ENCODE measurements around the gene SYCP2.
"Not testable (repeated sequence)": the region's sequence is repeated elsewhere in the genome, so short reads cannot be mapped to it uniquely, and the experiment has no call there.

The SYCP2 gene

DNA sequence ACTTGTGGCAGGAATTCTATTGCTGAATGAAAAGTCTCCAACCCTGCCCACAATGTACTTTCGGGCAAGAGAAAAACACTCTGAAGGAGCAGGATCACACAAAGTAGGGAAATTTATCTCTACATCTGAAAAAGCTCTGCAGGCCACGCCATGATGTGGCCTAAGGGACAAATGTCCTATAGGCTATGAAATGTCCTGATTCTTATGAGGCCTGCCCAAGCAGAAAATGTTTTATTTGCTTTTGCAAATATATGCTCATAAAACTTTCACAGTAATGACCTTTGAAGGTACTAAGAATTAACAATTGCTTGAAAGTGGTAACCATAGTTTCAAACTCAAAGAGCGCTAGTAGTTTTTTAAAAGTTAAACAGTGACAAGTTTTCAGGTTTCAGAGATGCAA, 31.0 kb downstream of the SYCP2 start:
- no peak for DNase-seq

DNA sequence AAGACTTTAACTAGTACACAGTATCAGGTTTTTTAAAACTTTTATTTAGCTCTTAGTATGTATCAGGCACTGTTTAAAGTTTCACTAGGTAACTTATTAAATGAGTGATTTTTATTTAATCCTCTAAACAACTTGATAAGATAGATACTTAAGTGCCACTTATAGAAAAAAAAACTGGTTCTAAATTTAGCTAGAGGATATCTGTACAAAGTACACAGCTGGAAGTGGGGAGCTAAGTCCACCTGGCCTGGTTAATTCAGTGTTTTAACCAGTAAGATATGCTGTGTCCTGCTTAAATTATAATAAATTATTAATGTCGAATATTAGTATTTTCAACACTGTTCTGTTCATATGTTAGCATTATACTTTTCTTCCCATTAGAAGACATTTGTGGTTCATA, 37.5 kb downstream of the SYCP2 start:
- no peak for DNase-seq

DNA sequence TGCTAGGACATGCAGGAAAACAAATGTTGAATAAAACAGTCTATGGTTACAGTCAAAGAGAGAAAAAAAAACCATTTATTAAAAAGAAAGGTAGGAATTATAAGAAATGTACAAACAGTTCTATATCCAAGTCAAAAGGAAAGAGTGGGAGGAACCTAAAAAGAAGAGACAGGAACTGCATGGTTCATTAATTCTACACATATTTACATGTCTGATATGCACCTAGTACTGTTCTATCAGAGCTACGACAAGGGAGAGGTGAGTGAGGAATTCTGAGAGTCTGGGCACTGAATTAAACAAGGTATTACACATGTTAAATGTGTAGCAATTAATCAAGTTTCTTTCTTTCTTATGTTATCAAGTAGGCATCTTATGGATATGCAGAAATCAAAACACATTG, 41.9 kb downstream of the SYCP2 start:
- DNase-seq = no peak

DNA sequence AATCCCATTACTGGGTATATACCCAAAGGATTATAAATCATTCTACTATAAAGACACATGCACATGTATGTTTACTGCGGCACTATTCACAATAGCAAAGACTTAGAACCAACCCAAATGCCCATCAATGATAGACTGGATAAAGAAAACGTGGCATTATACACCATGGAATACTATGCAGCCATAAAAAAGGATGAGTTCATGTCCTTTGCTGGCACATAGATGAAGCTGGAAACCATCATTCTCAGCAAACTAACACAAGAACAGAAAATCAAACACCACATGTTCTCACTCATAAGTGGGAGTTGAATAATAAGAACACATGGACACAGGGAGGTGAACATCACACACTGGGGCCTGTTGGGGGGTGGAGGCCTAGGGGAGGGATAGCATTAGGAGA, 43.4 kb downstream of the SYCP2 start:
- not testable (repeated sequence) for DNase-seq

DNA sequence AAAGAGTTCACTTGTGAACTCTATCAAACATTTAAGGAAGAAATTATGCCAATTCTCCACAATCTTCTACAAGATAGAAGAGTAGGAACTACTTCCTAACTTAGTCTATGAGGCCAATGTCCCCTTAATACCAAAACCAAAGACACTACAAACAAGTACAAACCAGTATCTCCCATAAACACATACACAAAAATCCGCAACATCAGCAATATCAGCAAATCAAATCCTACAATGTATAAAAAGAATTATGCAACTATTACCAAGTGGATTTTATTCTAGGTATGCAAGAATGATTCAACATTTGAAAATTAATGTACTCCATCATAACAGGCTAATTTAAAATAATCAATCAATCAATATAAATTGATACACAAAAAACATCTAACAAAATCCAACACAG, 45.4 kb downstream of the SYCP2 start:
- no peak for DNase-seq

DNA sequence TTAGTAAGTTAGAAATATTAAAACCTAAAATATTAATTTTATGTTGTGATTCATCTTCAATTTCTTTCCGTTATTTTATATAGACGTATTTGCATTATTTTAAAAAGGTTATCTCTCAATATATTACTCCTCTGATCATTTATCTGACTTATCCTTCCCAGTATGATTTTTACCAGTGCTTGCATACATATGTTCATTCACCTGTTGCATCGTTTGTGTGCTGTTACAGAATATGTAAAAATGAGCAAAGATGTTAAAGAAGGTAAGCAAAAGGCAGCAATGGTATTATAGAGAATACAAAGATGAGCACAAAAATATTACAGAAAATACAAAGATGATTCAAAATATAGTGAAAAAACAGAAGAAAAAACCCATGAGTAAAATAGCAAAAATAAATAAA, 48.9 kb downstream of the SYCP2 start:
- no peak for DNase-seq

DNA sequence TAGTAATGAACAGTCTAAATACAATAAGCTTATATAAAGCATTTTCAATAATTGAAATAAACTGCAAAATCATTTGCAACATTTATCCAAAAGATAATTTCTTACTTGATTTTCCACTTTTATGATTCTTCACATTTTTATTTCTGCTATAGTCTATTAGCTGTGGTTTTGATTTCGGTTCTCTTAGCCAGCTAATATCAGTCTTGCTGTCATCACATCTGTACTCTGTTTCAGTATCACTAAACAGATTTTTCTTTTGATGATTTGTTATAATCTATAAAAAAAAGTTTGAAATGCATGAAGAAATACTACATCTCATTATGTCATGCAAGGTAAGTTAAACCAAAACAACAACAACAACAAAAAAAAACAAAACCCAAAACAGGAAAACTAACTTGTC, 53.2 kb downstream of the SYCP2 start:
- no peak for DNase-seq

DNA sequence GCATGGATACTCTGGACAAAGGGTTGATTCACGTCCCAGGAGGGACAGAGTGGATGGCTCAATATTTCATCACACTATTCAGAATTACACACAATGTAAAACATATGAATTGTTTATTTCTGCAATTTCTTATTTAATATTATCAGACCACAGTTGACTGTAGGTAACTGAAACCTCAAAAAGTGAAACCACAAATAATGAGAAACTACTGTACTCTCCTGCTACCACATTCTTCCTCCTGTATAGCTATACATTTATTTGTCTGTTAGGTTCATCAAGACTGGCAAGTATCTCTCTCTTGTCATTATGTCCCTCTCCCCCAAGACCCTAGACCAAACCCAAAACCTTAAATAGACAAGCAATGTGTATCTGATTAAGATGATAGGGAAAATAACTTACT, 60.0 kb downstream of the SYCP2 start:
- DNase-seq = no peak

DNA sequence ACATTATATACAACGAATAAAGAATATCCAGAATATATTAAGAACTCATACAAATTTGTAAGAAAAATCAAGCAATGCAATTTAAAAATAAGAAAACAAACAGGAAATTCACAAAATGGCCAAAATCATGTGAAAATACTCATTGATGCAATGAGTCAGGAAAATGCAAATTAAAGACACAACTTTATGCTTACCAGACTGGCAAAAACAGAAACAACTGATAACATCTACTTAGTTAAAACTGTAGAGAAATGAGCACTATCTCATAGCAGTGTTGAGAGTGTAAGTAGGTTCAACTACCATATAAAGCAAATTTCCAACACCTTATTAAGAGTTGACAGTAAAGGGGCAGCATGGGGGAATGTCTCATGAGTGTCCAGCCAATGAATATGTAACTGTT, 62.3 kb downstream of the SYCP2 start:
- no peak for DNase-seq

DNA sequence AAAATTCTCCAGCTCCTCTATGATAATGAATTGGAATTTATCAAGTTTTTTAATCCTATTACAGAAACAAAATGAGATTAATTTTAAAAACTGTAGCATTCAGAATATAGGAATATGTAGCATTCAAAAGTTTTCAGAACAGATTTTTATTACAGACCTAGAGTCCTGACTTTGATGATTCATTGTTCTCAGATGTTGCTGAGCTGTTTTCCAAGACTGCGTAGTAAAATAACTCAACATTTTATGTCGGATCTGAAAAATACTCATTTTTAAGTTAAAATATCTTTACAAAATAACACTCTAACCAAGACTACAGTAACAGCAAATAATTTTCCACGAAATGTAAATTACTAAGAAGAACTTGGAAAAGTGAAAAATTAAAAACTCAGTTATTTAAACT, 67.1 kb downstream of the SYCP2 start:
- no peak for DNase-seq

DNA sequence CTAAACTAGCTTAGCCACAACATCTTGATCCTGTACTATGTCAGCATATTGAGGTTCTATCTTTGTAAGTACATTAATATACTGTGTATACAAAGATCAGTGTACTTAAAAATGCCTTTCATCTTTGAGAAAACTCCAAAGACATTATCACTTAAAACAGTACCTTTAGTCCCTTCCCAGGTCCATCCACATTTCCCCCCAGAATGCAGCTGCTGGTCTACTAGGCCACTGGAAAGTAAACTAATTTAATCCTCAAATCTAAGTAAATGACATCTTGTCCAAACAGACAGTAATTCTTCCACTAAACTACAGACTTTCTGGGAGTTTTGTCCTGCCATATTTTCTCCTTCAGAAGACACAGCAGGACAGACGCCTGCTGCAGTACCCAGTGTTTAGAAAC, 68.7 kb downstream of the SYCP2 start:
- no peak for DNase-seq

DNA sequence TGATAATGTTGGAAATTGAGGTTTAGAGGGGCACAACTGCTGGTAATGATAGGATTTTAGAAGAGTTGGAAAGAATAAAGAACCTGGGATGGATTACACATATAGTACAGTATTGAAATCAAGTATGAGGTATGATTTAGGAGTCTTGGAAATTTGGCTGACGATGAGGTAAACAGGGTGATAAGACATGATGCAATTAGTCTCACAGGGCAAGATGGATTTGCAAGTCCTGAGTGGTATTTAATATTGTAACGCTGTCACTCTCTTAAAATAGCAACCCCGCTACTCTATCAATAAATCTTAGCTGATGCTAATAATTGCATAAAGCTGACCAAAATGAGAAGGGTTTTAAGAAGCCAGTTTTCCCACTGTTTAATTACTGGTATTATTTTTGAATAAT, 70.4 kb downstream of the SYCP2 start:
- DNase-seq = no peak

DNA sequence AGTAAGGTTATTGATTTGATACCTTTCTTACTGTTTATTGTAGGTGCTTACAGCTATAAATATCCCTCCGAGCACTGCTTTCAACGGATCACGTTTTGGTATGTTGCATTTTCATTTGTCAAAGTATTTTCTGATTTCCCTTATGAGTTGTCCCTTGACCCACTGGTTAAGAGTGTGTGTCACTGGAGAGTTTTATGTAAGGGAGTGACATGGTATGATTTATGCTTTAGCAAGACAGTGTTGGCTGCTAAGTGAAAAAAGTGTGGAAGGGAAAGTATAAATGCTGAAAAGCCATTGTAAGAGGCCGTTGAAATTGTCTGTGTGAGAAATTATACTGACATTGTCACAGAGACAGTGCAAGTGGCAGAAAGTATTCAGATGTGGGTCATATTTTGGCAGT, 72.0 kb downstream of the SYCP2 start:
- no peak for DNase-seq

DNA sequence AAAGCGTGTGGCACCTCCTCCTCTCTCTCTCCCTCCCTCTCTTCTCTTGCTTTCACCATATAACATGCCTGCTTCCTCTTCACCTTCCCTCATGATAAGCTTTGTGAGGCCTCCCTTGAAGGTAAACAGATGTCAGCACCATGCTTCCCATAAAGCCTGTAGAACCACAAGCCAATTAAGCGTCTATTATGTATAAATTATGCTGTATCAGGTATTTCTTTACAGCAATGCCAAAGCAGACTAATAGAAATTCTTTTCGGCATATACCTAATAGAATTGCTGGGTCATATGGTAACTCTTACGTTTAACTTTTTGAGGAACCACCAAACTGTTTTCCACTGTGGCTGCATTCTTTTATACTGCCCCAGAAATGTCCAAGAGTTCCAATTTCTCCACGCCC, 75.0 kb downstream of the SYCP2 start:
- DNase-seq = no peak

DNA sequence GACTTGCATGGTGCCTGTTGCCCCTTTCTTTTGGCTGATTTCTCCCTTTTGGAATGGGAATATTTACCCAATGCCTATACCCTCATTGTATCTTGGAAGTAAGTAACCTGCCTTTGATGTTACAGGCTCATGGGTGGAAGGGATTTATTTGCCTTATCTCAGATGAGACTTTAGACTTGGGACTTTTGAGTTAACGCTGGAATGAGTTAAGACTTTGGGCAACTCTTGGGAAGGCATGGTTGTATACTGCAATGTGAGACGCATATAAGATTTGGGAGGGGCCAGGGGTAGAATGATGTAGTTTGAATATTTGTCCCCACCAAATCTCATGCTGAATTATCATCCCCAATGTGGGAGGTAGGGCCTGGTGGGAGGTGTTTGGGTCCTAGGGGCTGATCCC, 75.5 kb downstream of the SYCP2 start:
- no peak for DNase-seq

DNA sequence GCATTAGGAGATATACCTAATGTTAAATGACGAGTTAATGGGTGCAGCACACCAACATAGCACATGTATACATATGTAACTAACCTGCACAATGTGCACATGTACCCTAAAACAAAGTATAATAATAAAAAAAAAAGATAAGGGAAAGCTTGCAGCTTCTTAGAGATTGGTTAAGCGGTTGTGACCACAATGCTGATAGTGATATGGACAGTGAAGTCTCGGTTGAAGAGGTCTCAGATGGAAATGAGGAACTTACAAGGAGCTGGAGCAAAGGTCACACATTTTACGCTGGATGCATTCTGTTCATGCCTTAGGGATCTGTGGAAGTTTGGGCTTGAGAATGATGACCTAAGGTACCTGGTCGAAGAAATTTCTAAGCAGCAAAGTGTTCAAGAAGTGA, 76.5 kb downstream of the SYCP2 start:
- not testable (repeated sequence) for DNase-seq

DNA sequence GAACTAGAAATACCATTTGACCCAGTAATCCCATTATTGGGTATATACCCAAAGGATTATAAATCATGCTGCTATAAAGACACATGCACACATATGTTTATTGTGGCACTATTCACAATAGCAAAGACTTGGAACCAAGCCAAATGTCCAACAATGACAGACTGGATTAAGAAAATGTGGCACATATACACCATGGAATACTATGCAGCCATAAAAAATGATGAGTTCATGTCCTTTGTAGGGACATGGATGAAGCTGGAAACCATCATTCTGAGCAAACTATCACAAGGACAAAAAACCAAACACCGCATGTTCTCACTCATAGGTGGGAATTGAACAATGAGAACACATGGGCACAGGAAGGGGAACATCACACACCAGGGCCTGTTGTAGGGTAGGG, 76.9 kb downstream of the SYCP2 start:
- not testable (repeated sequence) for DNase-seq

DNA sequence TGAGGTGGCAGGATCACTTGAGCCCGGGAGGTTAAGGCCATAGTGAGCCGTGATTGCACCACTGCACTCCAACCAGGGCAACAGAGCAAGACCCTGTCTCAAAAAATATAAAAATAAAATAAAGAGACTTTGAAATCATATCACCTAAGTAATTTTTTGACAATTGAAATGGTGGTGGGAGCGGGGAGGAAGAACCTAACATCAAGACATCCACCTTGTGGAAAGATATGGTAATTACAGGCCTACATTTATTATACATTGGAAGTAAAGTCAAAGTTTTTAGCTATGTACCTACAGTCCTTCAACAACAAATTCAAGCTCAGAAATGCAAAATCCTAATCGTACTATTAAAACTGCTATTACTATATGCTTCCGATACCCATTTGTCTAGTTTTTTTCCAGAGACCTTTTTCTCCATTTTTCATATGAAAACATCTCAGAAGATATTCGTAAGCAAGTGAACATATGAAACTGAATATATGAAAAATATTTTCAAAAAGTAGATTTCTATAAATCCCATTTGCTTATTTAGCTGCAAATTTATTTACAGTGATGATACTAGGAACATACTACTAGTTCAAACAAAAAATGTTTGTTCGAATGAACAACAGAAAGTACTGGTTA, 83.3 kb downstream of the SYCP2 start:
- no peak for DNase-seq

DNA sequence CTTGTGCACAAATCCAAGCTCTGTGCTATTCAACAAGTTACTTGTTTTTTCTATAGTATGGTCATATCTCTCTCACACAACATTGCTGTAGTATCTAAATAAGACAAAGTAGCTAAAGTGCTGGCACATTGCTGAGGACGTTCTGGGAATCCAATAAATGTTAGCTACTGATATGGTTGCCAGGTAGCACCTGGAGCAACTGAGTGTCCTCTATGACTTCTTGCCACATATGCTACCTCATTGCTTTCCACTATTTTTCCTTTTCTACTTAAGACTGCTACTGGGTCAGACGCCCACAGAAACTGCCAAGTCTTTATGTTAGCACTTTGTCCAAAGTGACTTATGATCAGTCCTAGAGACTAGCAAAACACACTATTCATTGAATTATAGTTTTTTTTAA, 85.3 kb downstream of the SYCP2 start:
- no peak for DNase-seq

DNA sequence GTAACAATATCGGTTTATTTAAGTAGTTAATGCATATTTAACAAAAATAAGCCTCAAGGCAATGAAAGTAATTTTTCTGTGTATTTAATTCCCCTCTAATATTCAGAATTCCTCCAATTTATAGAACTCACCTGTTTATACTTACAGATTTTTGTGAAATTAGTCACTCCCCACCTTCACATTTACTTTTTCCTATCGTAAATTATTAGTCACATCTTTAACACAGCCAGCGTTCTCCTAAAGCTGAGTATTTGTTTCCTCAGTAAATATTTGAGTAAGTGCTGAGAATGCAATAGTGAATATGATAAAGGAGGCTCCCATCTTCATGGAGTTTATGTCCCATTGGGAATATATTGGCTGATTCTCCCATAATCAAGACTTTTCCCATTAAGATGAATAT, 88.0 kb downstream of the SYCP2 start:
- no peak for DNase-seq

DNA sequence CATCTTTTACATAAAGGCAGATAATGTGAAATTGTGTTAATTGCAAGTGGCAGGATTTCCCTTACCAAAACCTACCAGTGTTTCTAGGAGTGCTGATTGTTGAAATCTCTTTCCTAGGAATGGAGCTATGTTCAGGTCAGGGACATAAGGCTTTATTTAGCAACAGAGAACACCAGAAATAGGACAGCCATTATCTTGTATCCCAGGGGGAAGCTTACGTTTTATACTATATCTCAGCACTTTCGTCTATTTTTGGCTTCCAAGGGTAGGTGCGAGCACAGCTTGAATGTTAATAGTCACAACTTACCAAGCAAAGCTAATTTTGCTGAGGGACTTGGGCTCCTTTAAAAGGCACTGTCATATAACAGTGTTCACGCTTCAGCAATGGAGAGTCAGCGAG, 94.0 kb downstream of the SYCP2 start:
- no peak for DNase-seq

DNA sequence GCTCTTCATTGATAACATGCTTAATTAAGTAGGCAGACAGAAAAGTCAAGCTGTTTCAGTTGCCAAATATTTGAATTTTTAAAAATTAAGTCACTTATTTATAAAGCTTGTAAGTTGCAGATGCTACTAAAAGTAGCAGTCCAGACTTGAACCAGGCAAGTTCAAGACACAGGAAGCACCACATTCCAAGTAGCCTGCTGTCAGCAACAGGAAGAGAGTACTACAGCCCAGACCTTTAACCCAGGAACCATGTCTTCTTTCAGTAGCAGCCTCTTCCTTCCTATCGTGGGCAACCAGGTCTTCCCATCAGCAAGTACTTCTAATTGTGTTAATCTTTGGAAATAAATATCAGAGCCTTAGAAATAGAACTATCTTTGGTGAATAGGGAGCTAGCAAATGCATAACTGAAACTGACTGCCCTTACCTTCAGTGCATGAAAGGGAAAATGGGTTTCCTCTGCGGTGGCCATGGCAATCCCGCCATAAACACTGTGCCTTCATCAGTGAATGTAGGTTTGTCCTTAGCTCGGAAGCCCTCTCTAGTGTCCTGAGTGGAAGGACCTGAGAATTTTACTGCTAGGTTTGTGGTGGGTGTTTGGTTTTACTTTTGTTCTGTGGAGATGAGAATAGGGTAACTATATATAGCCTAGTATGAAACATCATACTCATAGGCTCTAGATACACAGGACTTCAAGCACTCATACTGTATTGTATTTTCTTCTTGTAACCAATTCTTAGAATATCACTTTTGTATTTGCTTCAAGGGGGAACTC, 95.6 kb downstream of the SYCP2 start:
- DNase-seq = no peak

DNA sequence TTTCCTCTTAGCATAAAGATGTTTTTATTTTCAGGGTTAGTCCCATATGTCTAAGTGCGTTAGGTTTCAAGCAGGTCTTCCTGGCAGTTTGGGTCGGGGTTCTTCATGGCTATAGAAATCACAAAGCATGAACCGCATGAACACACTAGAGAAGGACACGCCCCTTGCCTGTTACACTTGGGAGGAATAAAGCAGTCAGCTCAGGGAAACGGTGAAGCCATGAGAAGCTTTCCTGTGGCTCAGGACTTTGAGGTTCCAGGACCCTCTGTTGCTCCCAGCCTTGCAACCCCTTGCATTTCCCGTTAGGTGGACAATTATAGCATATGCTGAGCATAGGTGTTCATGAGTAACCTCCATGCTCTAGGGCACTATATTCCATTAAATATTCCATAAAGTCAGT, 96.7 kb downstream of the SYCP2 start:
- DNase-seq = no peak

DNA sequence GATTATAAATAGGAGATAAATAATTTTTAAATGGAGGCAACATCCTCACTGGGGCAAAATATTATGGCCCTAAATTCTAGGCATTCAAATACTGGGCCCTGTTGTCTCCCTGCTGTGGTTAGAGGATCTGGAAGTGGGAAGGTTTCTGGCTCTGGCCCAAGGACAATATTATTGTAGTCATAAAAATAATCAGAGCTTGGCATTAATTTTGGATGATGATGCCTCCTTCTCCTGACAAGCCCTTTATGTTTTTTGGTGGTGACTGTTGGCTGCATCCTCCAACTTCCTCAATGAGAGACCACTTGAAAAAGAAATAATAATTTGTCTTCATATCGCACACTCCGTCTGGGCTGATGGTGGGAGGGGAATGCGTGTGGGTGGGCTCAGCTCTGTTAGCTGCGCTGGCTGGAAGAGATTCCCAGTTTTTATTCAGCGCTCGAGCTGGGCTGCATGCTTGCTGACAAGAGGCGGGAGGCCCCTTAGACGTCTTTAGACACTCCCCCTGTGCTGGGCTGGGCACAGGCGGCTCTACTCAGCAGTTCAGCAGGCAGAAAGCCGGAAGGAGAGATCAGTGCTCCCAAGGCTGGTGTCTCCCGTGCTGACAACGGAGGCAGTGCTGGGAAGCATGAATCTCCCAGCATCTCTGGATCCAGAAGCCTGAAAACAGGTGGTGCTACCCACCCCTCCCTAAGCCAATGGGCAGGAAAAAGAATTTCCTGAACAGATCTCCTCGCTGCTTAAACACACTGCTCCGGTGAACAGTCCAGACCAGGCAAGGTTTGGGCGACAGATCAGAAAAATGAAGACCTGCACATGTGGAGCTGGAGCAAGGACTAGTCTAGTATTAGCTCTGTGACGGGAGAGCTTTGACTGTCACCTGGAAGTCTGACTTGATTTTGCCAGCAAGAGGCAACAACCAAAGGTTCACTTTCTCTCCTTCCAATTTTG, 97.7 kb downstream of the SYCP2 start:
- DNase-seq = peak; percentile 68

All from islet precursor cell (in vitro differentiated cells).